Upper lobe of left lung (tissue), 6 donors: ENCODE data around the gene PTPRR. TPM values are rescaled to one million over a fixed set of nuclear protein-coding genes. Genes with fewer than 3 reads are reported as not detected.

Experiments used
- ATAC-seq, 2 donors: fragments of 200-7000 bp; cut with Tn5 transposase; one replicate each; pipeline ENCODE4 v1.9.1; 2022; ENCODE audit warnings: mild to moderate bottlenecking in 2 of 2, moderate library complexity in 2 of 2; ENCODE audit not compliant: low FRiP score in 2 of 2
- DNase-seq, 2 donors: peaks; one replicate each; pipeline ENCODE4 v3.0.0-alpha.2; 2019 to 2020
- H3K27ac ChIP-seq, 4 donors: fragments of 200-600 bp; sonication (generic); one replicate each; pipeline ENCODE4 v1.5.1; 2016 to 2019
- H3K27me3 ChIP-seq, 4 donors: fragments of 200-600 bp; sonication (generic); one replicate each; pipeline ENCODE4 v1.5.1; 2017 to 2019
- H3K36me3 ChIP-seq, 4 donors: fragments of 200-600 bp; sonication (generic); one replicate each; pipeline ENCODE4 v1.5.1; 2016 to 2019
- H3K4me1 ChIP-seq, 4 donors: fragments of 200-600 bp; sonication (generic); one replicate each; pipeline ENCODE4 v1.5.1; 2018 to 2019
- H3K4me3 ChIP-seq, 4 donors: fragments of 200-600 bp; sonication (generic); one replicate each; pipeline ENCODE4 v1.5.1; 2017 to 2019; ENCODE audit warnings: mild to moderate bottlenecking in 2 of 4, moderate library complexity in 1 of 4
- H3K9me3 ChIP-seq, 4 donors: fragments of 200-600 bp; sonication (generic); one replicate each; pipeline ENCODE4 v1.5.1; 2018 to 2019
- EP300 ChIP-seq, 4 donors: sonication (generic); formaldehyde crosslinking; IDR thresholded peaks; one replicate each; pipeline ENCODE4 v1.5.1; 2017; ENCODE audit warnings: antibody characterized with exemption in 4 of 4, control low read depth in 2 of 4
- POLR2A ChIP-seq, 4 donors: fragments of 450-650 bp; IDR thresholded peaks; one replicate each; pipeline ENCODE4 v1.5.1; 2016 to 2017; ENCODE audit warnings: antibody characterized with exemption in 4 of 4, mild to moderate bottlenecking in 2 of 4
- POLR2AphosphoS5 ChIP-seq, 2 donors: sonication (generic); formaldehyde crosslinking; IDR thresholded peaks; one replicate each; pipeline ENCODE4 v1.5.1; 2017; ENCODE audit warnings: antibody characterized with exemption in 2 of 2
- WGBS, 2 donors: methylation state at CpG; one replicate each; pipeline ENCODE4 v1.1.5; 2017 to 2018; 5-methylcytosine and 5-hydroxymethylcytosine counted together
- total RNA-seq, 6 donors: library from RNA; depleted of rRNA in 4 of 6; stranded (reverse); fragments of >200 nt in 4 of 6; gene quantifications; one replicate each; pipeline versions ENCODE4 v1.1.0 to v1.2.1, GENCODE V29; 2016 to 2021
- TF ChIP-seq, protein P1 (sequence below), 6 experiments: fragments of 450-650 bp in 4 of 6; fragments of 200-600 bp in 2 of 6; sonication (generic) in 2 of 6; IDR thresholded peaks; one replicate each; pipeline ENCODE4 v1.5.1; 2016 to 2019; ENCODE audit warnings: antibody characterized with exemption in 6 of 6
- donor health status: DM: no; HTN: no; CAD: no; lungs with moderate emphysema.
- donor health status: DM: no; HTN: yes; CAD: no; lungs with severe emphysema.

The PTPRR gene
- total RNA-seq, 6 donors from 2014 or later = 0.30 to 2.7 (median 0.79) TPM; not detected in 1

DNA sequence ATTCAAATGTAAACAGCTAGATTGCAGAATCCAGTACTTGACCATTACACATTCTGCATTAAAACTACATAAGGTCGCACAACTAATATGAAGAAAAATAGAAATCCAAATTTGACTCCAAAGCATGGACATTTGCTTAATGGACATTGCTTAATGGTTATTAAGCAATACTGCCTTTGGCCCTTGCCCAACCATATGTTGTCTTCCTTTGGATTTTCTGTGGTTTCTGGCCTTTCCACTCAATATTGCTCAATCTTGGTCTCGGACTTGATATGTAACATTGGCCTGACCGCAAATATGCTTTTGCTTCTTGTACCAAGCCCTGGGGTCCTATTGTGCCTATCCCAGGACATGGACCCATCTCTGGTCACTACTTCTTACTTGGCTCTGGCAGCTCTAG is 67.2 kb downstream of the PTPRR start:
- peak in 1 of 2 donors; percentile 32 for DNase-seq
- no peak overlapping the region for H3K27ac ChIP-seq

DNA sequence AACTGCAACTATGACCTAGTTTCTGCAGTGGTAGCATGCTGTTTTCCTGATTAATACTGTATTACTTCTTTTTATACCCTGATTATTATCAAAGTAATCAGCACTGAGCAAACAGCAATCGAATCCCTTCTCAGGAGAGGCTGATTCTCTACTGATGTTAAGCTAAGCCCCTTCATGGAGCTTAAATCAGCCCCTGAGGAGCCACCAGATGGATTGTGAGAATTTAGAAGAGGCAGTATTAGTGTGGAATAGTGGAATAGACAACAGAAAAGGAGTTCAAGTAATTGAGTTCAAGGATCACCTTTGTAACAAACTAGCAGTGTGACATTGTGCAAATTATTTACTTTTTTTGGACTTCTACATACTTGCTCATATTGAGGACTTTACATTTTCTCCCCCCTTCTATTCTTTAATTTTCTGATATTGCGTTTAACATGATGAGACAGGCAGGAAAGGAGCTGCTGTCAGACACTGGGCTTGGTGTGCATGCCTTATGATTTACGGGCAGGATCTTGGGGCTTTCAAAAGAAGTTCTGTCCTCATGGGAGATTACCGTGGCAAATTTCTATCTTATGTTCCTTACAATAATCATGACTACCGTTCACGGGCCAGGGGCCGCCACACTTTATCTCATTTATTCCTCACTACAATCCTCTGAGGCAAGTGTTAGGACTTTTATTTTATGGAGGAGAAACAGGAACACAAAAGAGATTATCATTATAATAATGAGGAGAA is 68.0 kb downstream of the PTPRR start:
- Histone ChIP-seq H3K27me3 (no peaks in the 10 kb centered on the region), H3K4me1 (peaks cover 0 to 35% (median 4%) of the 10 kb centered on the region in 4 donors), H3K27ac (no peak overlapping the region), H3K9me3 (no peaks in the 10 kb centered on the region), H3K4me3 (no peak overlapping the region), H3K36me3 (no peaks in the 10 kb centered on the region)
- DNase-seq (no peak), ATAC-seq (no peak)
- WGBS, 2 donors = 75 to 84% methylated on average over 7 of the region's 7 CpGs
- TF ChIP-seq, protein P1, sequence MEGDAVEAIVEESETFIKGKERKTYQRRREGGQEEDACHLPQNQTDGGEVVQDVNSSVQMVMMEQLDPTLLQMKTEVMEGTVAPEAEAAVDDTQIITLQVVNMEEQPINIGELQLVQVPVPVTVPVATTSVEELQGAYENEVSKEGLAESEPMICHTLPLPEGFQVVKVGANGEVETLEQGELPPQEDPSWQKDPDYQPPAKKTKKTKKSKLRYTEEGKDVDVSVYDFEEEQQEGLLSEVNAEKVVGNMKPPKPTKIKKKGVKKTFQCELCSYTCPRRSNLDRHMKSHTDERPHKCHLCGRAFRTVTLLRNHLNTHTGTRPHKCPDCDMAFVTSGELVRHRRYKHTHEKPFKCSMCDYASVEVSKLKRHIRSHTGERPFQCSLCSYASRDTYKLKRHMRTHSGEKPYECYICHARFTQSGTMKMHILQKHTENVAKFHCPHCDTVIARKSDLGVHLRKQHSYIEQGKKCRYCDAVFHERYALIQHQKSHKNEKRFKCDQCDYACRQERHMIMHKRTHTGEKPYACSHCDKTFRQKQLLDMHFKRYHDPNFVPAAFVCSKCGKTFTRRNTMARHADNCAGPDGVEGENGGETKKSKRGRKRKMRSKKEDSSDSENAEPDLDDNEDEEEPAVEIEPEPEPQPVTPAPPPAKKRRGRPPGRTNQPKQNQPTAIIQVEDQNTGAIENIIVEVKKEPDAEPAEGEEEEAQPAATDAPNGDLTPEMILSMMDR (IDR thresholded peaks at IDR 0.05) = no peak
- TF ChIP-seq EP300 (IDR thresholded peaks at IDR 0.05) (no peak), POLR2AphosphoS5 (IDR thresholded peaks at IDR 0.05) (no peak), POLR2A (IDR thresholded peaks at IDR 0.05) (no peak)

More for the DNA sequence above, 67.2 kb downstream of the PTPRR start:
- no peak overlapping the region for H3K4me3 ChIP-seq
- no peaks in the 10 kb centered on the region for H3K27me3 ChIP-seq
- H3K36me3 ChIP-seq = no peaks in the 10 kb centered on the region
- peaks cover 0 to 35% (median 4%) of the 10 kb centered on the region in 4 donors for H3K4me1 ChIP-seq
- peak in 1 of 4 donors; percentile 39 for TF ChIP-seq EP300 (IDR thresholded peaks at IDR 0.05)
- peak; percentile 20 to 79 for TF ChIP-seq POLR2AphosphoS5 (IDR thresholded peaks at IDR 0.05)
- TF ChIP-seq, protein P1 (IDR thresholded peaks at IDR 0.05) = no peak
- no peak for TF ChIP-seq POLR2A (IDR thresholded peaks at IDR 0.05)
- WGBS, 2 donors = 43 to 52% methylated on average over 3 of the region's 3 CpGs
- H3K9me3 ChIP-seq = no peaks in the 10 kb centered on the region
- ATAC-seq = peak; percentile 30 to 84

DNA sequence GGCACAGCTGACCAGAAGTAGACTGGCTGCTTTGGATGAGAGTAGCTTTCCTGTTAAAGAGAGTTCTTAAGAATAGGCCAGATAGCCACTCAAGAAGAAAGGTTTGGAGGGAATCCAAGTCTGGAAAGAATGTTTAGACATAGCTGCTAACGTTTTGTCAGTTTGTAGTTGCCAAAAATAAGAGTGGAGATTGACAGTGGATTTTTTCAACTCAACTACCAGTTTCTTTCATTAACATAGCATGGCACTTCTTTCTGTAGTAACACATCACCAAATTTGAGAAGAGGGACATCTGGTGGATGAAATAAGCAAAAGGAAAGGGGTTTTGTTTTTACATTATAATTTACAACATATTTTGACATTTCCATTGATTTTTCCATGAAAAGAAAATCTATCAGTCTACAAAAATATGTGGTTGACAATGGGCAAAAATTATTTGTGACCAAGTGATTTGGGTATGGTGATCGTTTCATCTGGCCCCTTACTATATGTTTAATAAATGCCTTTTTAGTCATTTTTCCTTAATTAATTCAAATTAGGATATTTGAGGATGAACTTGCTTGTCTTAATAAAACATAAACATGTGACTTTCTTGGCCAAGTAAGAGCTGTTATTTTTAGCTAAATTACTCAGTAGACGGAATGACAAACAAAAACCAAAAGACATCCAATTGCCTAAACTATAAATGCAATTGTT is 71.1 kb downstream of the PTPRR start:
- Histone ChIP-seq H3K36me3 (no peaks in the 10 kb centered on the region), H3K9me3 (no peaks in the 10 kb centered on the region), H3K27ac (no peak overlapping the region), H3K4me3 (no peak overlapping the region), H3K4me1 (peaks cover 0 to 26% (median 4%) of the 10 kb centered on the region in 4 donors), H3K27me3 (no peaks in the 10 kb centered on the region)
- ATAC-seq (no peak), DNase-seq (no peak)
- TF ChIP-seq, protein P1 (IDR thresholded peaks at IDR 0.05) = peak in 2 of 6 experiments; percentile 20 to 24
- no peak for TF ChIP-seq POLR2AphosphoS5 (IDR thresholded peaks at IDR 0.05)
- WGBS, 2 donors = 38 to 41% methylated on average over 3 of the region's 3 CpGs

DNA sequence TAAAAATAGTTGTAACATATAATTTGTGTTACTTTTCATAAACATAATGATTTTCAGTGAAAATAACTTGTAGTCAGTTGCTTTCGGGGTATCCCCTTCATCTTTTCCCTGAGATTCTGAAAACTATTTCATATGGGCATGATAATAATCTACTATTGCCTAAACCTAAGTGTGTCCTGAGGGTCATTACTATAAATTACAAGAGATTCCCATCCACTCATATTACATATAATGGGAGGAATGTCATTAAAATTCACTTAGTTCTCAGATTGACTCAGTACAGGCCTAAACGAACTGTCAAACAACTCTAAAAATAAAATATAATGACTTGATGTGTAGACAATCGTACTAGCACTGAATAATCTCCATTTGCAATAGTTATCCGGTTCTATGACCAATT is 72.7 kb downstream of the PTPRR start:
- Histone ChIP-seq H3K4me3 (no peak overlapping the region), H3K27ac (no peak overlapping the region), H3K36me3 (no peaks in the 10 kb centered on the region), H3K27me3 (no peaks in the 10 kb centered on the region), H3K4me1 (peaks cover 0 to 12% (median under 1%) of the 10 kb centered on the region in 4 donors), H3K9me3 (no peaks in the 10 kb centered on the region)
- DNase-seq (no peak), ATAC-seq (no peak)
- WGBS, 2 donors = 74 to 80% methylated on average over 4 of the region's 4 CpGs
- TF ChIP-seq POLR2AphosphoS5 (IDR thresholded peaks at IDR 0.05) (no peak), EP300 (IDR thresholded peaks at IDR 0.05) (no peak), POLR2A (IDR thresholded peaks at IDR 0.05) (no peak)
- TF ChIP-seq, protein P1 (IDR thresholded peaks at IDR 0.05) = no peak
